ENCODE measurements around the gene B2M. TPM values are rescaled to one million over a fixed set of nuclear protein-coding genes. Genes with fewer than 3 reads are reported as not detected.

The B2M gene
- total and polyA plus RNA-seq, 2 of the 13 experiments (the other 11 are each of a cell fraction or from before 2014, with no cell fraction given): 784 to 857 TPM

DNA sequence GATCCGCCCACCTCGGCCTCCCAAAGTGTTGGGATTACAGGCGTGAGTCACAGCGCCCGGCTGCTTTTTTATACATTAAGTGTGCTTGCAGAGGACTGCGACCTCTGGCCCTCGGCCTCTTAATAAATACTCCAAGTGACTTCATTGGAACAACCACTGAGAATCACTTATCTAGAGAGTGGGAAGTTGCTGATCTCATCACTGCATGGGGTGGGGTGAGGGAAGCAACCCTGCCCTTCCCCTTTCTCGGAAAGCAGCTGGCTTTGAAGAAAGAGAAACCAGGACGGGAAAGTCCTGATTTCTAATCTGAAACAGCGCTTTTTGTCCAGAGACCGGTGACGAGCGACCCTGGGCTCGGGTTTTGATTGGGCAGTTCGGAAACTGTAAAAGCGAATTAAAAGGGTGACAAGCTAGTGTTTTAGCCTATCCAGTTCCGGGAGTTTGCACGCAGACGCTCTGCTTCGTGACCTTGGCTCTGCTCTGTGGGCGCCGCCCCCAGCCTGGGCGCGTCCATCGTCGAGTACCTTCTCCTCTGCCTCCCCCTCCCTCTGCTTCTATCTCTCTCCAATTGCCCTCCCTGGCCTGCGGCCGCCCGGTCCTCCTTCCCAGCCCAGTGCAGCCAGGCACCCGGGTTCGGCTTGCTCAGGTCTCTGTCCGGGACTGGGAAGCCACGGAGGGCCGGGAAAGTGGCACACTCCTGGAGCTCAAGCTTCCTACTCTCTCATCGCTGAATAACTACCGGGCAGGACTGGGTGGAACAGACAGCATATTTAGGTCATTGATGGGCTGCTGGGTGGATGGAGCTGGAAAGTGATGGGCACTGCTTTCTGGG lies 17.5 kb downstream of the B2M start:
- peak overlapping the region; percentile 82 for H3K9ac ChIP-seq (ENCODE audit: insufficient read depth, low read depth, low read length)
- no peaks in the 10 kb centered on the region for H3K79me2 ChIP-seq (ENCODE audit: insufficient read depth, low read length)
- peak; percentile 96 for DNase-seq (ENCODE audit: low spot score)
- ChIA-PET POLR2A (interaction anchor here (0.6 to 3.8 kb wide), 13 partner anchors 9 to 184 kb away, joined by 3 to 157 read pairs (median 7); partner anchors contain the start of genes B2M, PATL2 and SPG11), CTCF (ENCODE audit: low intra/inter-chr PET ratio, low total read pairs) (no interaction called here)
- H3K4me2 ChIP-seq (ENCODE audit: low read depth, low read length): peak overlapping the region; percentile 87
- peak; percentile 95 for ATAC-seq
- H3K27ac ChIP-seq (ENCODE audit: extremely low read length, insufficient read depth, low read length): peak overlapping the region; percentile 82
- peak overlapping the region; percentile 68 to 98 (median 85) for H3K4me3 ChIP-seq (replicated peaks in 1 of 3; ENCODE audit: insufficient read depth in 1 of 3, low read depth in 2 of 3, low read length in 3 of 3)
- FAIRE-seq: peak; percentile 90
- intact Hi-C loops (cut with micrococcal nuclease; ENCODE audit: unreplicated experiment): loop anchor here (2.0 to 5.0 kb wide), 3 partner anchors 18 to 184 kb away; partner anchors contain the start of genes B2M, PATL2 and SPG11
- H3K4me1 ChIP-seq (ENCODE audit: insufficient read depth, low read length): peaks cover 48% of the 10 kb centered on the region
- no TSS peak for BruUV-seq (replicated peaks)
- H3K36me3 ChIP-seq (replicated peaks in 1 of 2; ENCODE audit: control insufficient read depth in 1 of 2, insufficient read depth in 2 of 2, low read length in 2 of 2): no peaks in the 10 kb centered on the region
- in situ Hi-C loops (cut with HindIII; ENCODE audit: extremely low pct_ligation_motif_present, low pct_unique_long_range_greater_than_20kb): no loop called here
- no peaks in the 10 kb centered on the region for H3K27me3 ChIP-seq (ENCODE audit: control insufficient read depth in 1 of 2, insufficient read depth in 2 of 2, low read length in 2 of 2)
- no peaks in the 10 kb centered on the region for H4K20me1 ChIP-seq (ENCODE audit: insufficient read depth, low read length)
- under 1% methylated on average over 33 of the region's 36 CpGs for whole genome bisulfite sequencing (ENCODE audit: low lambda C conversion rate)
- H2AFZ ChIP-seq (ENCODE audit: low read length): peak overlapping the region; percentile 45
- H3K9me3 ChIP-seq (ENCODE audit: low read length): no peaks in the 10 kb centered on the region
- peak; percentile 57; the same call in 1 of the 2 replicates for TF ChIP-seq POLR2AphosphoS5 (IDR thresholded peaks at IDR 0.05; ENCODE audit: low read depth, low read length)
- TF ChIP-seq ZBTB33 (CRISPR knock-in tag; IDR thresholded peaks at IDR 0.05): no peak
- TF ChIP-seq ZSCAN12 (CRISPR knock-in tag; IDR thresholded peaks at IDR 0.05): 0 out of 2 replicates have a peak, but pooled peaks have one; percentile 70
- no peak for TF ChIP-seq HNF4G (IDR thresholded peaks at IDR 0.05; ENCODE audit: borderline replicate concordance, low read depth, low read length)
- TF ChIP-seq HNF4G (CRISPR knock-in tag; IDR thresholded peaks at IDR 0.05; ENCODE audit: borderline replicate concordance, low read depth): peak; percentile 80; the same call in 1 of the 2 replicates
- TF ChIP-seq SOX5 (CRISPR knock-in tag; IDR thresholded peaks at IDR 0.05; ENCODE audit: borderline replicate concordance): peak; percentile 53; the same call in 1 of the 2 replicates
- TF ChIP-seq PTBP1 (IDR thresholded peaks at IDR 0.05; ENCODE audit: low read depth, low read length, poor library complexity, severe bottlenecking): no peak
- TF ChIP-seq KLF9 (CRISPR knock-in tag; IDR thresholded peaks at IDR 0.05; ENCODE audit: low read depth): 0 out of 2 replicates have a peak, but pooled peaks have one; percentile 28
- peak; percentile 81 for TF ChIP-seq TAF1 (CRISPR knock-in tag; IDR thresholded peaks at IDR 0.05)
- TF ChIP-seq PITX1 (CRISPR knock-in tag; IDR thresholded peaks at IDR 0.05): peak; percentile 30; the same call in 1 of the 2 replicates
- TF ChIP-seq, protein P1, sequence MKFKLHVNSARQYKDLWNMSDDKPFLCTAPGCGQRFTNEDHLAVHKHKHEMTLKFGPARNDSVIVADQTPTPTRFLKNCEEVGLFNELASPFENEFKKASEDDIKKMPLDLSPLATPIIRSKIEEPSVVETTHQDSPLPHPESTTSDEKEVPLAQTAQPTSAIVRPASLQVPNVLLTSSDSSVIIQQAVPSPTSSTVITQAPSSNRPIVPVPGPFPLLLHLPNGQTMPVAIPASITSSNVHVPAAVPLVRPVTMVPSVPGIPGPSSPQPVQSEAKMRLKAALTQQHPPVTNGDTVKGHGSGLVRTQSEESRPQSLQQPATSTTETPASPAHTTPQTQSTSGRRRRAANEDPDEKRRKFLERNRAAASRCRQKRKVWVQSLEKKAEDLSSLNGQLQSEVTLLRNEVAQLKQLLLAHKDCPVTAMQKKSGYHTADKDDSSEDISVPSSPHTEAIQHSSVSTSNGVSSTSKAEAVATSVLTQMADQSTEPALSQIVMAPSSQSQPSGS (CRISPR knock-in tag; IDR thresholded peaks at IDR 0.05): peak; percentile 31; the same call in 1 of the 2 replicates
- peak; percentile 34; the same call in 1 of the 2 replicates for TF ChIP-seq FOXK1 (CRISPR knock-in tag; IDR thresholded peaks at IDR 0.05; ENCODE audit: borderline replicate concordance, low read depth)
- peak; percentile 55; the same call in 1 of the 2 replicates for TF ChIP-seq MXD4 (CRISPR knock-in tag; IDR thresholded peaks at IDR 0.05)
- peak; percentile 48; the same call in 1 of the 2 replicates for TF ChIP-seq RARA (CRISPR knock-in tag; IDR thresholded peaks at IDR 0.05)
- TF ChIP-seq ZNF792 (CRISPR knock-in tag; IDR thresholded peaks at IDR 0.05): peak; percentile 57; the same call in 1 of the 2 replicates
- no peak for TF ChIP-seq RAD51 (IDR thresholded peaks at IDR 0.05; ENCODE audit: borderline replicate concordance)
- TF ChIP-seq HOXA7 (CRISPR knock-in tag; IDR thresholded peaks at IDR 0.05): no peak
- peak; percentile 73; the same call in 1 of the 2 replicates for TF ChIP-seq POGK (CRISPR knock-in tag; conservative IDR thresholded peaks at IDR 0.05)
- 0 out of 2 replicates have a peak, but pooled peaks have one; percentile 29 for TF ChIP-seq RNF2 (conservative IDR thresholded peaks at IDR 0.05; ENCODE audit: low read depth)
- TF ChIP-seq ZNF839 (CRISPR knock-in tag; IDR thresholded peaks at IDR 0.05; ENCODE audit: borderline replicate concordance): peak; percentile 59; the same call in 1 of the 2 replicates
